A172 (cell line): ENCODE results near the gene TARBP2. TPM values are rescaled to one million over a fixed set of nuclear protein-coding genes. Genes with fewer than 3 reads are reported as not detected.

Experiments
- DNase-seq: peaks from one replicate; pipeline ENCODE4 v3.0.0-alpha.2; 2015; ENCODE audit warnings: low spot score
- total RNA-seq: library from RNA; depleted of rRNA; stranded (reverse); fragments of >200 nt; shearing (Covaris generic); gene quantifications from 2 replicates; pipeline ENCODE4 v1.2.3, GENCODE V29; 2014

Gene TARBP2
- total RNA-seq, 1 experiment from 2014 or later: 53.2 TPM

- DNase-seq: no peak
These were observed 5.0 kb upstream of the TARBP2 start for GRCh38 chr12:53495903-53496751.

GRCh38 chr12:53496752-53497032, 4.4 kb upstream of the TARBP2 start:
- no peak for DNase-seq

DNA sequence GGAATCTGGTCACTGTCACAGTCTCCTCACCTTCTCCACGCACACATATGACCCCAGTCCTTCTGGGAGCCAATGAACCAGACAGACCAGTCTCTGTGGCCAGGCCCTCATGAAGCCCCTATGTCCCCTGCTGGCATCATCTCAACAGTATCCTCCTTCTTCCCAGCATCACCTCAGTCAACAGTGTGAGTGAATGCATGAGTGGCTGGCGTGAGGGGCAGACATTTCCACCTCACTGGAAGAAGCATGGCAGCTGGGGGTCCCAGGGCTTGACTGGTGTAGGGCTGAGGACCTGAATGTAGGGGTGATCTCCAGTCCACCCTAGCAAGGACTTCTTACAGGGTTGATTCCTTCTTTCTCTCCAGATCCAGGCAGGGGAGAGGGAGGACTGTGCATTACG, 3.6 kb upstream of the TARBP2 start:
- no peak for DNase-seq

GRCh38 chr12:53498235-53498630, 2.9 kb upstream of the TARBP2 start:
- DNase-seq: no peak

- DNase-seq: no peak
These were observed 1.6 kb upstream of the TARBP2 start, which contains the start of gene MAP3K12 for GRCh38 chr12:53499266-53500141. Gene MAP3K12, minus strand, starts transcription at chr12:53499458. Its CDS starts 12,067 bp downstream, at chr12:53487391.

DNA sequence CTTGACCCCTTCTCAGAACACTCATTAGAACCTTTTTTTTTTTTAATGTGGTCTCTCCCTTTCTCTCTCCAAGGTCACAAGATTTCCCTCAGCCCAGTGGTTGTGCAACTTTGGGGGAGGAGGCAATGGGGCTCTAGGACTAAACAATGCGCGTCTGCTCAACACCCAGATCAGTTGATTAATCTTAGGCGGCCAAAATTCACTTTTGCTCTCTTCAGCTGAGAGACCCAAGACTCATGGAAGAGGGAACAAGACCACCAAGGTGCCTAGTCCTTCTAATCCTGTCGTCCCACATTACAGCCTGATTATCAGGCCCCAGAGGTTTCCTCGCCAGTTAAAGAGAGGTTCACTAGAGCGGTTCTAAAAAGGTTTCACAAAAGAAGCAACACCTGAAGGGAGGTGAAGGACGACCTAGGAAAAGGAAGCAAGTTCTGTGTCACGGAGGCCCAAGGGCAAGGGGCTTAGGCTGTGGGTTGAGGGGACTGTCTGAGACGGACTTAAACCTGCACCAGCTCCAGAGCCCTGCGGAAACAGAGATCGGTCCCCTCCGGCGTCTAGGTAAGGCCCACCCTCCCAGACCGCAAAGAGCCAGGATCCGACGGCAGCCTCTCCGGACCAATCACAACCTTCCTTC, 824 bp upstream of the TARBP2 start:
- no peak for DNase-seq

DNA sequence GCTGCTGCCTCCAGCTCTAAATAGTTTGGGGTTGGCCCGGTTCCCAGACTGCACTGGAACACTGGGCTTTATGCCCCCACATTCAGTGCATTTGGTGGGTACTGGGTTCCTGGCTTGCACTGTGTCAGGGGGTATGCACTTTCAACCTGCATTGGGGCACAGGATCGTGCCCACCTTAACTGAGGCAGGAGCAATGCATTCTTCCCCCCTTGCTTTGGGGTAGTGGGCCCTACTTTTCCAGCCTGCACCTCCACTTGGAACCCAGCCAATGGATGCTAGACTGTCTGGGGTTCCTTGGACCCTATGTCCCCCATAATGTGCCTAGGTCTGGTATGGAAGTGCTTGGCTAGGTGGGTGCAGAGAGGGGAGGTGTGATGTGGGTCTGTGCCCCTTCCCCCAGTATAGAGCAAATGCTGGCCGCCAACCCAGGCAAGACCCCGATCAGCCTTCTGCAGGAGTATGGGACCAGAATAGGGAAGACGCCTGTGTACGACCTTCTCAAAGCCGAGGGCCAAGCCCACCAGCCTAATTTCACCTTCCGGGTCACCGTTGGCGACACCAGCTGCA, 615 bp downstream of the TARBP2 start:
- DNase-seq: no peak

DNA sequence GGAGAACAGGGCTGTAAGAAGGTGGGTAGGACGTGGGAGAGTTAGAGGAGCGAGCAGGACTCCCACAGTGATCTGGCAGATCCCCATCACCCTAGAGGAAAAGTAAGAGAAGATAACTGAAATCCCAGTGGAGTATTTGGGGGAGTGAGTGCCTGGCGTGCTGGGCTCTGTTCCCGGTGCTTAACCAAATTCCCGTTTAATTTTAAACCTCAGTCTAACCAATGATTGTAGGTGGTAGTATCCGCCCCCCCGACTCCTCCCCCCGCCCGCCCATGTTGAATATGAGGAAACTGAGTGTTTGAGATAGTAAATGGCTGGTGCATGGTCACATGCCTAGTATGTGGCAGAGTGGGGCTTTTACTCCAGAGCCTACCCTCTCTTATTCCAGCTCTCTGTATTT, 1.2 kb downstream of the TARBP2 start:
- no peak for DNase-seq

DNA sequence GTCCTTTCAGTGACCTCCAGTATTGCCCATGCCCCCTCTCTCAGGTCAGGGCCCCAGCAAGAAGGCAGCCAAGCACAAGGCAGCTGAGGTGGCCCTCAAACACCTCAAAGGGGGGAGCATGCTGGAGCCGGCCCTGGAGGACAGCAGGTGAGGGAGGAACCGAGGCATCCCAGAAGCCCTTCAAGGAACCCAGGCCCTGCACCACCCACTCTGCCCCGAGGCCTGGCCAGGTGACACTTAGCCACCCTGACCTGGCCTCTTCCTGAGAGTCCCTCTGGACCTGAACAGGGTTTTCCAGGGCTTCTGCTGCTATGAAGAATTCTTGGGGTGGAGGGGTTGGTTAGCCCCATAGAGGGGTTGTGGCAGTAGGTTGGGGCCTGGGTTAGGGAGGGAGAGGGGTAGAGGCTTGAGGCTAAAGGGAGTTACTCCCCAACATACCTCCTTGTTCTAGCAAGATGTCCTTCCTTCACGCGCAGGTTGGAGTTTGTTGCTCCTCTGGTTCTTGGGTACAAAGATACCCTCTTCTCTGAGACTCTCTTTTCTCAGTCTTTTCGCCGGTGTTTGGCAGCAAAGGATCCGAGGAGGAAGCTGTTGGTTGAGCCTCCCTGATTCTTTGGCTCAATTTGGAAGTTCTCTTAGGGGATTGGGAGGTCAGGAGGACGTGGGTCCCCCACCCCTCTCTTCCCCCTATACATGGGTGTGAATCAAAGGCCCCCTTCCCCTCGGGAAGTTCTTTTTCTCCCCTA, 2.1 kb downstream of the TARBP2 start:
- no peak for DNase-seq

GRCh38 chr12:53504004-53504920, 3.2 kb downstream of the TARBP2 start:
- no peak for DNase-seq

DNA sequence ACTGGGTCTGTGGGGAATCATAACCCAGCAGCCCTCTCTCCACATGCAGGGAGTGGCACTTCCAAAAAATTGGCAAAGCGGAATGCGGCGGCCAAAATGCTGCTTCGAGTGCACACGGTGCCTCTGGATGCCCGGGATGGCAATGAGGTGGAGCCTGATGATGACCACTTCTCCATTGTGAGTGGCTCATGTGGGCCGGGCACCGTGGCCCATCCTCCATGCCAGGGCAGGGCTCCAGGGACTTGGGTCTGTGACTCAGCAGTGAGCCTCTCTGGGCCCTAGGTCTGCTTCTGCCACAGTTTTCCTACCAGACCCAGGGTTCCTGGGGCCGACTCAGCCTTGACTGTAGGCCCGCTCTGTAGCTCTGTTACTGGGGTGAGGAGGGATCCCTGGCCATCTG, 4.0 kb downstream of the TARBP2 start:
- DNase-seq: peak; percentile 66

DNA sequence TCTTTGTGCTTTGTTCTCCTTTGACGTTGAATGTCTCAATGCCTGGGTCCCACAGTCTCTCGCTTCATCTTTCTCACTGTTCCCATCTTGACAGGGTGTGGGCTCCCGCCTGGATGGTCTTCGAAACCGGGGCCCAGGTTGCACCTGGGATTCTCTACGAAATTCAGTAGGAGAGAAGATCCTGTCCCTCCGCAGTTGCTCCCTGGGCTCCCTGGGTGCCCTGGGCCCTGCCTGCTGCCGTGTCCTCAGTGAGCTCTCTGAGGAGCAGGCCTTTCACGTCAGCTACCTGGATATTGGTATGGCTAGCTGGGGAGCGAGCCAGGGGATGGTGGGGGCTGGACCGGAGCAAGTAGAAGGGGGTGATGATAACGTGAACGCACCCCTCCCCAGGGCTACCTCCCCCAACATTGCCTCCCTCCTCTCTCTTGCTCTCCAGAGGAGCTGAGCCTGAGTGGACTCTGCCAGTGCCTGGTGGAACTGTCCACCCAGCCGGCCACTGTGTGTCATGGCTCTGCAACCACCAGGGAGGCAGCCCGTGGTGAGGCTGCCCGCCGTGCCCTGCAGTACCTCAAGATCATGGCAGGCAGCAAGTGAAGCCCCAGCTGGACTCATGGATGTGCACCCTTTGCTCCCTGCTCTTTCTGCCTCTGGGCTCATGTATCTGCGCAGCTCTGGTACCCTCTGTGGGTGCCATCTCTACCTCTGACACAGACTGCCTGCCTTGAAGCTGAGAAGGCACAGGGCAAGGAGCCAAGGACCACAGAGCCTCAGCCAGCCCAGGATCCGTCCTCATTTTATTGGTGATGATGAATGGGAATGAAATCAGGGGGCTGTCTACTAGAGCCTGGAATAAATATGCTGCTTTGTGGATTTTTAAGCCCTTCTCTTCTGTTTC, 4.7 kb downstream of the TARBP2 start:
- peak; percentile 37 for DNase-seq

DNA sequence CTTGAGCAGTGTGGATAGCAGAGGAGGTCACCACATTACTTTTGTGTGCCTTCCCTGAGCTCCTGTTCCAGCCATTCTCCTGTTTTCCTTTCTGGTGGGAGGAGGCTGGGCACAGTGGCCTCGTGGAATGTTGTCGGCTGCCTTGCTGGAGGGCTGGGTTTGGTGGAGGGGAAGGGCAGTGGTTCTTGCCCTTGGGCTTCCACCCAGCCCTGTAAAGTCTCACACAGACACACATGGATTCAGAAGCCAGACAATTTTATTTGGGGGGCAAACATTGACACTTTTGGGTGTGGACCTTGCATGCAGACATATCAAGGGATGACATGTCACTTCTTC, 5.3 kb downstream of the TARBP2 start:
- no peak for DNase-seq

GRCh38 chr12:53506881-53507602, 6.0 kb downstream of the TARBP2 start, which contains the start of gene NPFF:
Gene NPFF, minus strand, starts transcription at chr12:53507484. Its CDS starts 10 bp downstream, at chr12:53507474.
- no peak for DNase-seq

- no peak for DNase-seq
These were observed 6.5 kb downstream of the TARBP2 start for GRCh38 chr12:53507603-53507885.

DNA sequence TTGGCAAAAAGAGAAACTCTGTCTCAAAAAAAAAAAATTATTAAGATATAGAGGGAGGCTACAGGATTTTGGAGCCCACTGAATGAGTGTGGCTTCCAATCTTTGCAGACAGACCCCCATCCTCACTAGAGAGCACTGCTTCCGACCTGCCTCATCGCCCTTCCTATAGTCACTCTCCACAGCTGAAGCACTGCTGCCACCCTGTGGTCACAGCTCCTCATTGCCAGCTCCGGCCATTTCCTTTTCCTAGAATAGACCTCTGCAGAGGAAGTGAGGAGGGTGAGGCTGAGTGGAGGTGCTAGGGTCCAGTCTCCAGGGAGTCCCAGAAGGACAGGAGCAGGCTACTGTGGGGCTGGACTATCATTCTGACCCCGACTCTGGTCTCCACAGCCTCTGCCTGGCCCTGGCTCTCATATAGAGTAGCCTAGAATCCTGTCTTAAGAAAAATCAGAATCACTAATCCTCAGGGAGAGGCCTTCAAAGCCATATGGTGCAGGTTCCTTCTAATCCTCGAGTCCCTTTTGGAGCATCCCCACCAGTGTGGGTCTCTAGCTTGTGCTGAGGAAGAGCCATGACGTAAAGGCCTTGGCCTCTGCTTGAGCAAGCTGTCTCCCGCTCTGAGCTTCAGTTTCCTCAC, 7.6 kb downstream of the TARBP2 start:
- DNase-seq: peak; percentile 75

GRCh38 chr12:53510181-53510812, 9.2 kb downstream of the TARBP2 start:
- no peak for DNase-seq
